Thymus (tissue), 14 donors: ENCODE results near the gene COL1A2. TPM values are rescaled to one million over a fixed set of nuclear protein-coding genes. Genes with fewer than 3 reads are reported as not detected.
A peak's percentile ranks its signal among the peaks of the same experiment; 100 is the strongest.

ENCODE experiments used
- DNase-seq, 9 donors: peaks; one replicate each; pipeline ENCODE4 v3.0.0-alpha.2; 2013; ENCODE audit warnings: low spot score in 9 of 9, low read depth in 6 of 9, missing footprints in 1 of 9
- H3K27ac ChIP-seq, 2 donors: one replicate each; pipeline ENCODE4 v1.5.1; 2013; ENCODE audit warnings: control low read depth in 1 of 2, low read depth in 1 of 2, low read length in 1 of 2, mild to moderate bottlenecking in 1 of 2, moderate library complexity in 1 of 2
- H3K27me3 ChIP-seq, 2 donors: one replicate each; pipeline ENCODE4 v1.5.1; 2013; ENCODE audit warnings: low read length in 1 of 2; ENCODE audit not compliant: control insufficient read depth in 2 of 2, insufficient read depth in 1 of 2
- H3K36me3 ChIP-seq, 2 donors: one replicate each; pipeline ENCODE4 v1.5.1; 2013; ENCODE audit warnings: low read length in 1 of 2, mild to moderate bottlenecking in 1 of 2, moderate library complexity in 1 of 2; ENCODE audit not compliant: control insufficient read depth in 2 of 2, insufficient read depth in 2 of 2
- H3K4me1 ChIP-seq, 2 donors: one replicate each; pipeline ENCODE4 v1.5.1; 2013; ENCODE audit warnings: low read length in 2 of 2; ENCODE audit not compliant: control insufficient read depth in 2 of 2, insufficient read depth in 2 of 2
- H3K4me3 ChIP-seq, 2 donors: one replicate each; pipeline ENCODE4 v1.5.1; 2013; ENCODE audit warnings: low read length in 2 of 2, control low read depth in 1 of 2, mild to moderate bottlenecking in 1 of 2
- H3K9me3 ChIP-seq, 2 donors: one replicate each; pipeline ENCODE4 v1.5.1; 2013; ENCODE audit warnings: low read length in 1 of 2, mild to moderate bottlenecking in 1 of 2; ENCODE audit not compliant: control insufficient read depth in 2 of 2, insufficient read depth in 1 of 2
- WGBS: extraction: QIAGEN DNeasy Blood & Tissue Kit; methylation state at CpG from one replicate; pipeline ENCODE4 v1.1.7; 2013; 5-methylcytosine and 5-hydroxymethylcytosine counted together
- long read RNA-seq, 10 donors: transcript quantifications; one replicate each; lab custom pipeline, GENCODE V29; 2026
- polyA plus RNA-seq: library from polyadenylated mRNA; stranded (reverse); fragments of 200-250 nt; gene quantifications from one replicate; pipeline ENCODE4 v1.2.3, GENCODE V29; 2013
- total RNA-seq: library from RNA; stranded (reverse); fragments of 120-200 nt; gene quantifications from one replicate; pipeline ENCODE4 v1.2.4, GENCODE V29; 2013
- donor health status: healthy.

COL1A2 gene
- total RNA-seq (55.3 TPM), polyA plus RNA-seq (27.4 TPM)
- long read RNA-seq, donor 1, result 0 reads
- long read RNA-seq, donor 2, result 0 reads
- long read RNA-seq, donor 3, partial matches to known transcripts, result 39 of 41 reads
- long read RNA-seq, donor 3, other reads (novel, unspliced or antisense), result 0 of 41 reads
- long read RNA-seq, donor 4, partial matches to known transcripts, result 39 of 48 reads
- long read RNA-seq, donor 4, other reads (novel, unspliced or antisense), result 6 of 48 reads
- long read RNA-seq, donor 5, transcript COL1A2-205 (4 exons, 656 nt), result minor isoform, 5 of 59 reads
- long read RNA-seq, donor 5, transcript COL1A2-203 (4 exons, 1,123 nt), result major isoform, 7 of 59 reads
- long read RNA-seq, donor 5, partial matches to known transcripts, result 32 of 59 reads
- long read RNA-seq, donor 5, other reads (novel, unspliced or antisense), result 15 of 59 reads
- long read RNA-seq, donor 6, partial matches to known transcripts, result 77 of 97 reads
- long read RNA-seq, donor 6, other reads (novel, unspliced or antisense), result 15 of 97 reads
- long read RNA-seq, donor 7, partial matches to known transcripts, result 11 of 12 reads
- long read RNA-seq, donor 7, other reads (novel, unspliced or antisense), result 0 of 12 reads
- long read RNA-seq, donor 8, partial matches to known transcripts, result 16 of 28 reads
- long read RNA-seq, donor 8, other reads (novel, unspliced or antisense), result 7 of 28 reads
- long read RNA-seq, donor 9, transcript COL1A2-203 (4 exons, 1,123 nt), result major isoform, 5 of 18 reads
- long read RNA-seq, donor 9, partial matches to known transcripts, result 7 of 18 reads
- long read RNA-seq, donor 9, other reads (novel, unspliced or antisense), result 6 of 18 reads
- long read RNA-seq, donor 10, partial matches to known transcripts, result 9 of 21 reads
- long read RNA-seq, donor 10, other reads (novel, unspliced or antisense), result 8 of 21 reads

DNA sequence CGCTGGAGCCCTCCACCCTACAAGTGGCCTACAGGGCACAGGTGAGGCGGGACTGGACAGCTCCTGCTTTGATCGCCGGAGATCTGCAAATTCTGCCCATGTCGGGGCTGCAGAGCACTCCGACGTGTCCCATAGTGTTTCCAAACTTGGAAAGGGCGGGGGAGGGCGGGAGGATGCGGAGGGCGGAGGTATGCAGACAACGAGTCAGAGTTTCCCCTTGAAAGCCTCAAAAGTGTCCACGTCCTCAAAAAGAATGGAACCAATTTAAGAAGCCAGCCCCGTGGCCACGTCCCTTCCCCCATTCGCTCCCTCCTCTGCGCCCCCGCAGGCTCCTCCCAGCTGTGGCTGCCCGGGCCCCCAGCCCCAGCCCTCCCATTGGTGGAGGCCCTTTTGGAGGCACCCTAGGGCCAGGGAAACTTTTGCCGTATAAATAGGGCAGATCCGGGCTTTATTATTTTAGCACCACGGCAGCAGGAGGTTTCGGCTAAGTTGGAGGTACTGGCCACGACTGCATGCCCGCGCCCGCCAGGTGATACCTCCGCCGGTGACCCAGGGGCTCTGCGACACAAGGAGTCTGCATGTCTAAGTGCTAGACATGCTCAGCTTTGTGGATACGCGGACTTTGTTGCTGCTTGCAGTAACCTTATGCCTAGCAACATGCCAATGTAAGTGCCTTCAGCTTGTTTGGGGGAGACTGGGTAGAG, at the start of gene COL1A2:
TSS of gene COL1A2 (plus strand) at position 459 of the 704 bp plus-strand sequence. CDS start at position 596, 137 bp downstream.
- DNase-seq, result peak in 4 of 9 donors; percentile 30 to 62 (median 38)

GRCh38 chr7:94345907-94346306, 48.8 kb upstream of the COL1A2 start:
- H3K36me3 ChIP-seq, result no peaks in the 10 kb centered on the region
- H3K9me3 ChIP-seq, result no peaks in the 10 kb centered on the region
- H3K4me1 ChIP-seq, result no peaks in the 10 kb centered on the region
- H3K4me3 ChIP-seq, result no peak overlapping the region
- no peak overlapping the region for H3K27ac ChIP-seq
- no peaks in the 10 kb centered on the region for H3K27me3 ChIP-seq
- DNase-seq, result no peak

More for the DNA sequence above, at the start of gene COL1A2:
- peak within 1 kb of the TSS; percentile 42 to 74 for H3K27ac ChIP-seq
- H3K4me3 ChIP-seq, result peak within 1 kb of the TSS; percentile 3 to 55
- 4% methylated on average over 32 of the region's 32 CpGs for WGBS
- H3K4me1 ChIP-seq, result peaks cover 0 to 25% of the 10 kb centered on the region in 2 donors
- no peaks in the 10 kb centered on the region for H3K36me3 ChIP-seq
- peaks cover 5 to 10% of the 10 kb centered on the region in 2 donors for H3K27me3 ChIP-seq
- no peaks in the 10 kb centered on the region for H3K9me3 ChIP-seq

DNA sequence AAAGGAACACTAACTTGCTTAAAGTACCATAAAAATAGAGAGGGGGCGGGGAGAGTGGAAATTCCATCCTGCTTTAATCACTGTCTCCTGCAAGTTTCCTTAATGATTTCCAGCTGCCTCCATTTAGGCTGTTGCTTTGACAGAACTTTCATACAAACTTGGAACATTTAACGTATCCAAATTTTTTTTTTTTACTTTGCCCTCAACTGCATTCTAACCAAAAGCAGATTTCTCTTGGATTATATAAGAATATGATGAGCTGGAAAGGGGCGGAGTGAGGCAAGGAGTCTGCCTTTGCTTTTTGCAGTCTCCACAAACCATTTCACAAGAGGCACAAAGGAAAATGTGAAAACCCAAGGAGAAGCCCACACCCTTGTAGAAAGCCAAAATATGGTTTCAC, 46.6 kb upstream of the COL1A2 start:
- no peak for DNase-seq
- H3K9me3 ChIP-seq, result no peaks in the 10 kb centered on the region
- H3K4me3 ChIP-seq, result no peak overlapping the region
- no peaks in the 10 kb centered on the region for H3K27me3 ChIP-seq
- WGBS, result 77% methylated on average over 3 of the region's 3 CpGs
- no peaks in the 10 kb centered on the region for H3K36me3 ChIP-seq
- no peaks in the 10 kb centered on the region for H3K4me1 ChIP-seq
- H3K27ac ChIP-seq, result no peak overlapping the region

DNA sequence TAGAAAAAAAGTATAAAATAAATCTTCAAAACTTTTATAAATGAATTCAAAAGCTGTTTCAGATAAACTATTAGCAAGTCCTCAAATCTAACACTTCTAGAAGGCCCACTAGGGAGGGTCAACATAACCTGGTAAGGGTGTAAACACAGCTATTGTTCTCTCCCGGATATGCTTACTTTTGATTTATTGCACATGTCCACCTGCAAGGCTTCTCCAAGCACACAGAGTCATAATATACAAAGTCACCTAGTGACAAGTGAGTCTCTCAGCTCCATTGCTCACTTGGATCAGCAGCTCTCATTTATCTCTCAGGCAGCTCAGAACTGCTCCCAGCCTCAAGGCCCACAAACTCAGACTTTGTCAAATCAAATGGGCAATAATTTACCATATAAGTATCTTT, 44.0 kb upstream of the COL1A2 start:
- no peak for DNase-seq
- Histone ChIP-seq H3K9me3 (no peaks in the 10 kb centered on the region), H3K4me3 (no peak overlapping the region), H3K27ac (no peak overlapping the region), H3K4me1 (peaks cover 0 to 3% of the 10 kb centered on the region in 2 donors), H3K27me3 (no peaks in the 10 kb centered on the region), H3K36me3 (no peaks in the 10 kb centered on the region)
- WGBS, result 94% methylated on average over 1 of the region's 1 CpG

- Histone ChIP-seq H3K4me1 (peaks cover 0 to 3% of the 10 kb centered on the region in 2 donors), H3K4me3 (no peak overlapping the region), H3K27ac (no peak overlapping the region), H3K27me3 (no peaks in the 10 kb centered on the region), H3K36me3 (no peaks in the 10 kb centered on the region), H3K9me3 (no peaks in the 10 kb centered on the region)
- 87% methylated on average over 4 of the region's 4 CpGs for WGBS
- DNase-seq, result no peak
Measured at GRCh38 chr7:94351703-94352102, 43.0 kb upstream of the COL1A2 start.

- no peak for DNase-seq
- no peak overlapping the region for H3K4me3 ChIP-seq
- H3K27me3 ChIP-seq, result no peaks in the 10 kb centered on the region
- WGBS, result 71% methylated on average over 7 of the region's 7 CpGs
- H3K4me1 ChIP-seq, result peaks cover 0 to 3% of the 10 kb centered on the region in 2 donors
- H3K27ac ChIP-seq, result no peak overlapping the region
- H3K36me3 ChIP-seq, result no peaks in the 10 kb centered on the region
- no peaks in the 10 kb centered on the region for H3K9me3 ChIP-seq
Measured at GRCh38 chr7:94352887-94353286, 41.8 kb upstream of the COL1A2 start.

DNA sequence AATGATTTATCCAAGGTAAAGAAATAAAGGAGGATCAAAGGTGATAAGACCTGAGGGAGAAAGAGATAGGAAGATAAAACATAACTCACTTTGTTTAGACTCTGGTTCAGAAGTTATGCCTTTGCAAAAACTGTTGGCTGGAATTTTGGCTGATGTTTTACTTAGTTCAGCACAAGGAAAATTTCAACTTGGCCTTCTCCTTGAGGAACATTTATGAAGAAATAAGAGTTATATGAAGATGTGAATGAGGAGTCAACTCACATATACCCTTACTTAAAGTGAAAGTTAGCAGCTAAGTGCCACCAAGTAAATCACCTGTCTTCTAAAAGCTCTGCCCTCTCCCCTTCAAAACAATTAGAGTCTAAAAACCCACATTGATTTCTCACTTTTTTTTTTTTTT, 39.7 kb upstream of the COL1A2 start:
- Histone ChIP-seq H3K27me3 (no peaks in the 10 kb centered on the region), H3K9me3 (no peaks in the 10 kb centered on the region), H3K27ac (no peak overlapping the region), H3K4me1 (peaks cover 0 to 3% of the 10 kb centered on the region in 2 donors), H3K36me3 (no peaks in the 10 kb centered on the region), H3K4me3 (no peak overlapping the region)
- DNase-seq, result no peak

DNA sequence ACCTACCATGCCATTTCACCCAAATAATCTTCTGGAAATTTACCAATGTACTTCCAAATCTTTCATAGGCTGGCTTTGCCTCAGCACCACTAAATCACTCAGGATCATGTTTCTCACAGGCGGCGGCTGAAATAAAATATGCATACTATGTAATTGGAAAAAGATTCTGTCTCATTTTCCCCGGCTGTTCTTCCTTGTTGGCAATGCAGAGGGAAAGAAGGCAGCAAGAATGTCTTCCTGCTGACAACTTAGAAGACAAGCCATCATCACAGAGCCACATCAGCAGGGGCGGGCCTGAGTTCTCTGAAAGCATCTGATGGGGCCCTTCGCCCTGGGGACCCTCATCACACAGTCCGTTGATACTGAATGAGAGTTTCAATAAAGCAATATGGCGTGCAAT, 39.2 kb upstream of the COL1A2 start:
- Histone ChIP-seq H3K36me3 (no peaks in the 10 kb centered on the region), H3K27me3 (no peaks in the 10 kb centered on the region), H3K4me3 (no peak overlapping the region), H3K4me1 (peaks cover 0 to 3% of the 10 kb centered on the region in 2 donors), H3K9me3 (no peaks in the 10 kb centered on the region), H3K27ac (no peak overlapping the region)
- DNase-seq, result no peak
- 87% methylated on average over 7 of the region's 7 CpGs for WGBS
